CD8-positive, alpha-beta memory T cell (primary cell): Measurements from ENCODE around the gene ATRNL1. TPM values are rescaled to one million over a fixed set of nuclear protein-coding genes. Genes with fewer than 3 reads are reported as not detected.
"Not testable (repeated sequence)": the region's sequence is repeated elsewhere in the genome, so short reads cannot be mapped to it uniquely, and the experiment has no call there.

Experiments
- CTCF ChIA-PET: fragments of 350-600 bp; sonication (Branson Sonifier 250); formaldehyde crosslinking; loops from one replicate; lab custom pipeline; 2021; ENCODE audit warnings: antibody characterized with exemption; lab: Charles Lee
- POLR2A ChIA-PET: fragments of 350-600 bp; sonication (Branson Sonifier 250); formaldehyde crosslinking; loops from one replicate; lab custom pipeline; 2021; ENCODE audit warnings: antibody characterized with exemption; lab: Charles Lee
- DNase-seq, 5 donors: peaks; one replicate each; pipeline versions ENCODE4 v3.0.0 to v3.0.0-alpha.2; 2020 to 2022; ENCODE audit warnings: mixed read lengths in 1 of 5
- H3K27ac ChIP-seq: one replicate; pipeline ENCODE4 v1.7.0; 2013; ENCODE audit warnings: low read depth, mild to moderate bottlenecking, low read length, moderate library complexity
- H3K27me3 ChIP-seq: 2 replicates; pipeline ENCODE4 v1.7.0; 2013; ENCODE audit warnings: low read length, mild to moderate bottlenecking; ENCODE audit not compliant: insufficient read depth, poor library complexity, severe bottlenecking
- H3K36me3 ChIP-seq: 2 replicates; pipeline ENCODE4 v1.7.0; 2013; ENCODE audit warnings: mild to moderate bottlenecking, low read length, moderate library complexity; ENCODE audit not compliant: insufficient read depth
- H3K4me1 ChIP-seq: 2 replicates; pipeline ENCODE4 v1.7.0; 2013; ENCODE audit warnings: mild to moderate bottlenecking, low read length, moderate library complexity; ENCODE audit not compliant: insufficient read depth
- H3K4me3 ChIP-seq: 2 replicates; pipeline ENCODE4 v1.7.0; 2013; ENCODE audit warnings: mild to moderate bottlenecking, low read length
- H3K9me3 ChIP-seq: 2 replicates; pipeline ENCODE4 v1.7.0; 2013; ENCODE audit warnings: mild to moderate bottlenecking, low read length
- H3K27ac Mint-ChIP-seq, 8 donors: one replicate each; pipeline ENCODE4 v1.8.0; 2020 to 2021; ENCODE audit warnings: mixed read lengths in 8 of 8, mild to moderate bottlenecking in 6 of 8, inconsistent platforms in 3 of 8, moderate library complexity in 3 of 8
- H3K27me3 Mint-ChIP-seq, 2 donors: one replicate each; pipeline ENCODE4 v1.8.0; 2020 to 2021; ENCODE audit warnings: mixed read lengths in 2 of 2, mild to moderate bottlenecking in 1 of 2, moderate library complexity in 1 of 2
- H3K36me3 Mint-ChIP-seq, 3 donors: one replicate each; pipeline ENCODE4 v1.8.0; 2020 to 2021; ENCODE audit warnings: mixed read lengths in 3 of 3, inconsistent platforms in 1 of 3, mild to moderate bottlenecking in 1 of 3
- H3K4me1 Mint-ChIP-seq, 3 donors: one replicate each; pipeline ENCODE4 v1.8.0; 2020 to 2021; ENCODE audit warnings: mixed read lengths in 3 of 3, inconsistent platforms in 1 of 3, mild to moderate bottlenecking in 1 of 3
- H3K4me3 Mint-ChIP-seq, 7 donors: one replicate each; pipeline ENCODE4 v1.8.0; 2020 to 2021; ENCODE audit warnings: mixed read lengths in 7 of 7, mild to moderate bottlenecking in 6 of 7, moderate library complexity in 4 of 7, inconsistent platforms in 2 of 7
- H3K9me3 Mint-ChIP-seq, 5 donors: one replicate each; pipeline ENCODE4 v1.8.0; 2020 to 2022; ENCODE audit warnings: mixed read lengths in 5 of 5, mild to moderate bottlenecking in 3 of 5, moderate library complexity in 2 of 5, inconsistent platforms in 1 of 5
- polyA plus RNA-seq: library from polyadenylated mRNA; unstranded; fragments of 300-500 nt; fragmentation: Illumina TruSeq; gene quantifications from one replicate; pipeline ENCODE4 v1.2.3, GENCODE V29; 2021
- total RNA-seq, 2 experiments: library from RNA; stranded (reverse); gene quantifications; one replicate each; pipeline ENCODE4 v1.2.3, GENCODE V29; 2021

Gene ATRNL1
- total and polyA plus RNA-seq, 3 experiments from 2014 or later = not detected

- Mint-ChIP-seq H3K36me3 (no peaks in the 10 kb centered on the region), H3K27ac (no peak overlapping the region), H3K4me3 (no peak overlapping the region), H3K9me3 (peaks cover 5 to 27% (median 16%) of the 10 kb centered on the region in 5 donors), H3K4me1 (no peaks in the 10 kb centered on the region), H3K27me3 (no peaks in the 10 kb centered on the region)
- POLR2A ChIA-PET = no interaction called here
- Histone ChIP-seq H3K36me3 (no peaks in the 10 kb centered on the region), H3K9me3 (no peaks in the 10 kb centered on the region), H3K27ac (no peak overlapping the region), H3K4me3 (no peak overlapping the region), H3K4me1 (no peaks in the 10 kb centered on the region), H3K27me3 (no peaks in the 10 kb centered on the region)
- DNase-seq = no peak
- CTCF ChIA-PET = no interaction called here
These were observed 363.6 kb downstream of the ATRNL1 start for GRCh38 chr10:115456812-115457211.

GRCh38 chr10:115483294-115483693, 390.1 kb downstream of the ATRNL1 start:
- DNase-seq = no peak
- Mint-ChIP-seq H3K36me3 (no peaks in the 10 kb centered on the region), H3K9me3 (peaks cover 0 to 13% (median 5%) of the 10 kb centered on the region in 5 donors), H3K27me3 (no peaks in the 10 kb centered on the region), H3K27ac (no peak overlapping the region), H3K4me1 (no peaks in the 10 kb centered on the region), H3K4me3 (no peak overlapping the region)
- CTCF ChIA-PET = no interaction called here
- H3K4me1 ChIP-seq = no peaks in the 10 kb centered on the region
- H3K36me3 ChIP-seq = no peaks in the 10 kb centered on the region
- H3K27ac ChIP-seq = no peak overlapping the region
- H3K9me3 ChIP-seq = no peaks in the 10 kb centered on the region
- POLR2A ChIA-PET = no interaction called here
- no peak overlapping the region for H3K4me3 ChIP-seq
- no peaks in the 10 kb centered on the region for H3K27me3 ChIP-seq

GRCh38 chr10:115491526-115492140, 398.5 kb downstream of the ATRNL1 start:
- DNase-seq = no peak
- Histone ChIP-seq H3K27ac (no peak overlapping the region), H3K9me3 (no peaks in the 10 kb centered on the region), H3K27me3 (no peaks in the 10 kb centered on the region), H3K36me3 (no peaks in the 10 kb centered on the region), H3K4me1 (no peaks in the 10 kb centered on the region), H3K4me3 (no peak overlapping the region)
- Mint-ChIP-seq H3K4me1 (no peaks in the 10 kb centered on the region), H3K36me3 (no peaks in the 10 kb centered on the region), H3K27ac (no peak overlapping the region), H3K27me3 (no peaks in the 10 kb centered on the region), H3K9me3 (peaks cover 6 to 35% (median 14%) of the 10 kb centered on the region in 5 donors), H3K4me3 (no peak overlapping the region)
- ChIA-PET CTCF (no interaction called here), POLR2A (no interaction called here)

- Histone ChIP-seq H3K27ac (no peak overlapping the region), H3K9me3 (no peaks in the 10 kb centered on the region), H3K4me3 (no peak overlapping the region), H3K27me3 (no peaks in the 10 kb centered on the region), H3K36me3 (no peaks in the 10 kb centered on the region), H3K4me1 (no peaks in the 10 kb centered on the region)
- CTCF ChIA-PET = no interaction called here
- Mint-ChIP-seq H3K27me3 (no peaks in the 10 kb centered on the region), H3K4me3 (no peak overlapping the region), H3K9me3 (peaks cover 0 to 34% (median 6%) of the 10 kb centered on the region in 5 donors), H3K36me3 (no peaks in the 10 kb centered on the region), H3K4me1 (no peaks in the 10 kb centered on the region), H3K27ac (no peak overlapping the region)
- POLR2A ChIA-PET = no interaction called here
- DNase-seq = no peak
These were observed 410.4 kb downstream of the ATRNL1 start for GRCh38 chr10:115503546-115503945.

- no peak overlapping the region for H3K4me3 Mint-ChIP-seq
- H3K36me3 ChIP-seq = no peaks in the 10 kb centered on the region
- H3K4me1 Mint-ChIP-seq = no peaks in the 10 kb centered on the region
- H3K27ac ChIP-seq = no peak overlapping the region
- H3K27ac Mint-ChIP-seq = no peak overlapping the region
- H3K27me3 Mint-ChIP-seq = no peaks in the 10 kb centered on the region
- ChIA-PET CTCF (no interaction called here), POLR2A (no interaction called here)
- DNase-seq = no peak
- no peaks in the 10 kb centered on the region for H3K27me3 ChIP-seq
- no peaks in the 10 kb centered on the region for H3K9me3 ChIP-seq
- H3K4me3 ChIP-seq = no peak overlapping the region
- H3K36me3 Mint-ChIP-seq = no peaks in the 10 kb centered on the region
- peaks cover 0 to 33% (median 7%) of the 10 kb centered on the region in 5 donors for H3K9me3 Mint-ChIP-seq
- H3K4me1 ChIP-seq = no peaks in the 10 kb centered on the region
These were observed 421.7 kb downstream of the ATRNL1 start for GRCh38 chr10:115514895-115515294.

GRCh38 chr10:115525141-115525540, 432.0 kb downstream of the ATRNL1 start:
- H3K9me3 Mint-ChIP-seq = peaks cover 7 to 39% (median 16%) of the 10 kb centered on the region in 5 donors
- no peak overlapping the region for H3K27ac Mint-ChIP-seq

GRCh38 chr10:115527682-115528081, 434.5 kb downstream of the ATRNL1 start:
- H3K36me3 ChIP-seq, H3K4me1 Mint-ChIP-seq, CTCF ChIA-PET, H3K27me3 Mint-ChIP-seq, H3K27me3 ChIP-seq, H3K27ac ChIP-seq, H3K27ac Mint-ChIP-seq, H3K4me1 ChIP-seq, H3K4me3 ChIP-seq, H3K36me3 Mint-ChIP-seq, H3K4me3 Mint-ChIP-seq, H3K9me3 ChIP-seq, DNase-seq, POLR2A ChIA-PET: not testable (repeated sequence)
- peaks cover 8 to 35% (median 16%) of the 10 kb centered on the region in 5 donors for H3K9me3 Mint-ChIP-seq

More at GRCh38 chr10:115525141-115525540, 432.0 kb downstream of the ATRNL1 start:
- H3K4me1 Mint-ChIP-seq = no peaks in the 10 kb centered on the region
- ChIA-PET POLR2A (no interaction called here), CTCF (no interaction called here)
- no peaks in the 10 kb centered on the region for H3K9me3 ChIP-seq
- H3K4me3 Mint-ChIP-seq = no peak overlapping the region
- no peak overlapping the region for H3K4me3 ChIP-seq
- H3K27me3 ChIP-seq = no peaks in the 10 kb centered on the region
- H3K27ac ChIP-seq = no peak overlapping the region
- no peaks in the 10 kb centered on the region for H3K4me1 ChIP-seq
- no peak for DNase-seq
- H3K36me3 Mint-ChIP-seq = no peaks in the 10 kb centered on the region
- no peaks in the 10 kb centered on the region for H3K27me3 Mint-ChIP-seq
- no peaks in the 10 kb centered on the region for H3K36me3 ChIP-seq

- DNase-seq, H3K9me3 ChIP-seq, H3K36me3 ChIP-seq, H3K27ac ChIP-seq, H3K36me3 Mint-ChIP-seq, H3K4me1 Mint-ChIP-seq, H3K4me3 ChIP-seq, H3K27me3 Mint-ChIP-seq, H3K27ac Mint-ChIP-seq, H3K27me3 ChIP-seq, POLR2A ChIA-PET, H3K4me1 ChIP-seq, CTCF ChIA-PET, H3K4me3 Mint-ChIP-seq: not testable (repeated sequence)
- peaks cover 0 to 15% (median 5%) of the 10 kb centered on the region in 5 donors for H3K9me3 Mint-ChIP-seq
These were observed 443.2 kb downstream of the ATRNL1 start for GRCh38 chr10:115536401-115536800.
